T-helper 2 cell treated with Interferon-gamma antibody and Interleukin-4, amounts not matched to agents 5 μg/mL and 100 μg/mL, for 36 hours (primary cell): ENCODE results near the gene CD274.
"Not testable (repeated sequence)": the region's sequence is repeated elsewhere in the genome, so short reads cannot be mapped to it uniquely, and the experiment has no call there.

ENCODE experiments used
- DNase-seq: peaks from one replicate; pipeline ENCODE4 v3.0.0; 2021; ENCODE audit warnings: low spot score
- H3K27ac Mint-ChIP-seq: one replicate; pipeline ENCODE4 v1.8.0; 2021; ENCODE audit warnings: mild to moderate bottlenecking, mixed read lengths
- H3K27me3 Mint-ChIP-seq: one replicate; pipeline ENCODE4 v1.8.0; 2021; ENCODE audit warnings: low read depth, mixed read lengths
- H3K36me3 Mint-ChIP-seq: one replicate; pipeline ENCODE4 v1.8.0; 2021; ENCODE audit warnings: low read depth, mixed read lengths
- H3K4me1 Mint-ChIP-seq: one replicate; pipeline ENCODE4 v1.8.0; 2021; ENCODE audit warnings: low read depth, mixed read lengths
- H3K4me3 Mint-ChIP-seq: one replicate; pipeline ENCODE4 v1.8.0; 2022; ENCODE audit warnings: mild to moderate bottlenecking, moderate library complexity, mixed read lengths
- H3K9me3 Mint-ChIP-seq: one replicate; pipeline ENCODE4 v1.8.0; 2021; ENCODE audit warnings: mixed read lengths

Gene CD274

GRCh38 chr9:5488221-5489008 lies 38.1 kb downstream of the CD274 start:
- no peak for DNase-seq
- peaks cover 1% of the 10 kb centered on the region for H3K9me3 Mint-ChIP-seq
- no peaks in the 10 kb centered on the region for H3K27me3 Mint-ChIP-seq
- H3K27ac Mint-ChIP-seq = no peak overlapping the region
- H3K36me3 Mint-ChIP-seq = no peaks in the 10 kb centered on the region
- no peak overlapping the region for H3K4me3 Mint-ChIP-seq
- peaks cover 15% of the 10 kb centered on the region for H3K4me1 Mint-ChIP-seq

GRCh38 chr9:5489630-5490490 lies 39.5 kb downstream of the CD274 start:
- H3K27ac Mint-ChIP-seq = no peak overlapping the region
- H3K36me3 Mint-ChIP-seq = peaks cover 2% of the 10 kb centered on the region
- H3K27me3 Mint-ChIP-seq = no peaks in the 10 kb centered on the region
- no peak for DNase-seq
- H3K4me3 Mint-ChIP-seq = no peak overlapping the region
- H3K9me3 Mint-ChIP-seq = peaks cover 7% of the 10 kb centered on the region
- peaks cover 23% of the 10 kb centered on the region for H3K4me1 Mint-ChIP-seq

DNA sequence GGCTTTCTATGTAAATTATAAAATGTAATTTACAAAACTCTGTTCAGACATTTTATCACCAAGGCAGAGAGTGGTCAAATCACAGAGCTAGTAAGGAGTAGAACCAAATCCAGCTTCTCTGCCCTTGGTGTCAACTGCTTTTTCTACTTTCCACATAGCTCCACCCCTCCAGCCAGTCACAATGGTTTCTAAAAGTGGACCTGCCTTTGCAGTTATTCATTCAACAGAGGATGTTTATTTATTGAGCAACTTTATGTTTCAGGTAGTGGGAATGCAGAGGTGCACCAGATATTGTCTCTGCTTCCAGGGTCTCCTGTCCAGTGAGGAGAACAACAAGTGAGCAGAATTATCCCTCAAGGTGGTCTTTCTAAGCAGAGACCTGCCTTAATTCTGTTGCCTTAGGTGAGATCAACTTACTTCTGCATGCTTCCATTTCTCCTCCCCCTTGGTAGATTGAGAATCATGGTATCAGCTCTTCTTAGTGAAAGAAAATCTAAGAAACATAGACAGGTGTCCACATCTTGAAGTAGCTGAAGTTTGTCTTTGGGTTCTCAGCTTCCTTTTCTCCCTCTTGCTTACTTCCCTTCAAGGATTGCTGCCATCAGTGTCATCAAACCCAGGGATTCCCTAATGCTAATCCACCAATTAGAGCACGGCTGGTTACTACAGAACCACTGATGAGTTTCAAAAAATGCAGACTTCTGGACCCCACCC lies 42.8 kb downstream of the CD274 start:
- DNase-seq = no peak
- H3K36me3 Mint-ChIP-seq = peaks cover 2% of the 10 kb centered on the region
- H3K9me3 Mint-ChIP-seq = peaks cover 7% of the 10 kb centered on the region
- peak overlapping the region; percentile 33 for H3K4me3 Mint-ChIP-seq
- H3K27me3 Mint-ChIP-seq = no peaks in the 10 kb centered on the region
- peaks cover 23% of the 10 kb centered on the region for H3K4me1 Mint-ChIP-seq
- peak overlapping the region; percentile 73 for H3K27ac Mint-ChIP-seq

DNA sequence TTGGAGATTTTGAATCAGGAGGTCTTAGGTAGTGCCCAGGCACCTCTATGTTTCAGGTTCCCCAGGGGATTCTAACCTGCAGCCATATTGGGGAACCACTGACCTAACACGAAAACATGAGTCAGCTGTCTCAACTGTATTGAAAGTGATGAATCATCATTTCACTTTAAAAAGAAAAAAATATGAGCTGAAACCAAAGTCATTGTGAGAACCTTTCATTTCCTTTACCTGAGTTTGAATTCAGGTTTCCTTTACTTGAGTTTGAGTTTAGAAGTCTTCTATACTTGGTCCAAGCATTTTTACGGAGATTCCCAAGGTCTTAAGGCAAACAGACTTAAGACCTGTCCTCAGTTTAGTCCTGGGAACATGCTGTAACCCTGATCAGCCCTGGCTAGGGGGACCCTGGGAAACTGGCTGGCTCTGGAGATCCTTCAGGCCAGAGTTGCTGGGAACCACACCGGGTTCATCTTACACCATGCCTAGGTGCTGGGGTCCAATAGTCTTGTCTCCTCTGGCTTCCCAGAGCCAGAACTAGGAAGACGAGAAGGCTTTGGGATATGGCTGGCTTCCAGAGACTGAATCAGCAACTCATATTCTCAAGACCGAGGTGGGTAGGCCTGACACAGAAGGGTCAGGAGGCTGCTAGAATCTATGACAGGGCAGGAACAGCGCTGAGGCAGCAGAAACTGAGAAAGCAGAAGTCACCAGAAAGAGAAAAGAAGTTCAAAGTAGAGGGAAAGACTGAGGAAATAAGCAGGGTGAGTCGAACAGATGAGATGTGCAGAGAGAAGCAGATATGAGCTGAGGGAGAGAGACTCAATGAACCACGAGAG lies 43.6 kb downstream of the CD274 start:
- DNase-seq = peak; percentile 36
- Mint-ChIP-seq H3K27me3 (no peaks in the 10 kb centered on the region), H3K27ac (peak overlapping the region; percentile 79), H3K4me1 (peaks cover 22% of the 10 kb centered on the region), H3K4me3 (peak overlapping the region; percentile 33), H3K9me3 (peaks cover 7% of the 10 kb centered on the region), H3K36me3 (peaks cover 2% of the 10 kb centered on the region)

- not testable (repeated sequence) for DNase-seq, H3K4me3 Mint-ChIP-seq, H3K27me3 Mint-ChIP-seq, H3K27ac Mint-ChIP-seq, H3K36me3 Mint-ChIP-seq, H3K9me3 Mint-ChIP-seq
- H3K4me1 Mint-ChIP-seq = peaks cover 16% of the 10 kb centered on the region
Observed at GRCh38 chr9:5494765-5495164, 44.4 kb downstream of the CD274 start.

DNA sequence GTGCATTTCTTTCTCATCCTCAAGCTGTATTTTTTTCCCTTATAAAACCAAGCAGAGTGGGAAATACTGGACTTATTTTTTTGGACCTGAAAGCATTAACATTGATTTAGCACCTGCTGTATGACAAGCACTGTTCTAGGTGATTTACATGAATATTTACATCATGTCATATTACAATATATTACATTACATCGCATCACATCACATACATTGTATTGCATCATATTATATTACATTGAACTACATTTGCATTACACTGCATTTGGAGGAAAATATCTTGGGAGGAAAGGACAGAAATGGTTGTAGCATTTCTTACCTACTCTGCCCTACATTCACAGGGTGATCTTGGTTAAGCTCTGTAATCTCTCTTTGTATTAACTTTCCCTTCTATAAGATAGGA lies 48.8 kb downstream of the CD274 start:
- peaks cover 2% of the 10 kb centered on the region for H3K36me3 Mint-ChIP-seq
- H3K4me3 Mint-ChIP-seq = no peak overlapping the region
- H3K4me1 Mint-ChIP-seq = peaks cover 2% of the 10 kb centered on the region
- H3K9me3 Mint-ChIP-seq = peaks cover 13% of the 10 kb centered on the region
- H3K27me3 Mint-ChIP-seq = no peaks in the 10 kb centered on the region
- no peak for DNase-seq
- H3K27ac Mint-ChIP-seq = no peak overlapping the region

DNA sequence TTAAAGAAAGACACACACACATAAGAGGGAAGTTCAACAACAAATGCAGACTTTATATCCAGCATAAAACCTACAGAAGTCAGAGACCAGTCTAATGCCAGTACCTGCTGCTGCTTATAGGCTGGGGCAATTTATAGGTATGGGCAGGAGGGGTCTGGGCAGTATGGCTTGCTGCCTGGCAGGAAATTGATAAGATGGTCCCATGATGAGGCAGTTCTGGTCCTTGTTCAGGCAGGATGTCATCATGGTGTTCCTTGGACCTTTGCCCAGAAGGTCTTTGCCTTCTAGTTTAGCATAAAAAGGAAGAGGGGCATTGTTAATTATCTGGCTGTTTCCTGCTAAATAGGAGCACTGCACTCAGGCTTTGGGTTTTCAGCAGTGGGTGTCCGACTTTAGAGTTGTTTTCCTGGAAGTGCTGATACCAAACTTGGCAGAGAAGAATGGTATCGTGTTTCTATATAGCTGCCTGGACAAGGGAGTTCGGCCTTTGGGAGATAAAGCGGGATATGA lies 49.6 kb downstream of the CD274 start:
- peaks cover 18% of the 10 kb centered on the region for H3K9me3 Mint-ChIP-seq
- peaks cover 5% of the 10 kb centered on the region for H3K36me3 Mint-ChIP-seq
- H3K4me3 Mint-ChIP-seq = no peak overlapping the region
- no peak for DNase-seq
- no peaks in the 10 kb centered on the region for H3K4me1 Mint-ChIP-seq
- no peak overlapping the region for H3K27ac Mint-ChIP-seq
- no peaks in the 10 kb centered on the region for H3K27me3 Mint-ChIP-seq

- DNase-seq = no peak
- no peak overlapping the region for H3K27ac Mint-ChIP-seq
- H3K36me3 Mint-ChIP-seq = peaks cover 10% of the 10 kb centered on the region
- no peaks in the 10 kb centered on the region for H3K4me1 Mint-ChIP-seq
- H3K27me3 Mint-ChIP-seq = no peaks in the 10 kb centered on the region
- no peak overlapping the region for H3K4me3 Mint-ChIP-seq
- H3K9me3 Mint-ChIP-seq = peaks cover 25% of the 10 kb centered on the region
Observed at GRCh38 chr9:5500441-5501235, 50.3 kb downstream of the CD274 start.

GRCh38 chr9:5502553-5502952 lies 52.2 kb downstream of the CD274 start:
- Mint-ChIP-seq H3K4me3 (no peak overlapping the region), H3K36me3 (peaks cover 10% of the 10 kb centered on the region), H3K9me3 (peaks cover 27% of the 10 kb centered on the region), H3K4me1 (no peaks in the 10 kb centered on the region), H3K27me3 (no peaks in the 10 kb centered on the region), H3K27ac (no peak overlapping the region)
- no peak for DNase-seq

GRCh38 chr9:5509573-5509972 lies 59.2 kb downstream of the CD274 start:
- peaks cover 12% of the 10 kb centered on the region for H3K36me3 Mint-ChIP-seq
- H3K27me3 Mint-ChIP-seq = no peaks in the 10 kb centered on the region
- no peak for DNase-seq
- peak overlapping the region; percentile 97 for H3K27ac Mint-ChIP-seq
- peaks cover 53% of the 10 kb centered on the region for H3K4me1 Mint-ChIP-seq
- peak overlapping the region; percentile 86 for H3K4me3 Mint-ChIP-seq
- peaks cover 12% of the 10 kb centered on the region for H3K9me3 Mint-ChIP-seq

- peak; percentile 65 for DNase-seq
- Mint-ChIP-seq H3K4me1 (peaks cover 53% of the 10 kb centered on the region), H3K27ac (peak within 1 kb of the TSS; percentile 97), H3K9me3 (peaks cover 4% of the 10 kb centered on the region), H3K4me3 (peak within 1 kb of the TSS; percentile 86), H3K36me3 (peaks cover 3% of the 10 kb centered on the region), H3K27me3 (no peaks in the 10 kb centered on the region)
Observed at GRCh38 chr9:5510360-5510931, 60.1 kb downstream of the CD274 start, which contains the start of gene PDCD1LG2. PDCD1LG2 (plus strand) TSS chr9:5510531; CDS start chr9:5522547, 12,016 bp downstream.

- Mint-ChIP-seq H3K27ac (peak overlapping the region; percentile 97), H3K27me3 (no peaks in the 10 kb centered on the region), H3K4me3 (peak overlapping the region; percentile 86), H3K4me1 (peaks cover 53% of the 10 kb centered on the region), H3K36me3 (peaks cover 3% of the 10 kb centered on the region), H3K9me3 (no peaks in the 10 kb centered on the region)
- DNase-seq = no peak
Observed at GRCh38 chr9:5510989-5511388, 60.6 kb downstream of the CD274 start.
